Astrocyte of the spinal cord (primary cell): ENCODE data around the gene KLB.
"Not testable (repeated sequence)": the region's sequence is repeated elsewhere in the genome, so short reads cannot be mapped to it uniquely, and the experiment has no call there.

Source experiments
- DNase-seq: peaks from one replicate; pipeline ENCODE4 v3.0.0; 2011; ENCODE audit warnings: low read depth, low spot score
- H3K4me3 ChIP-seq: 2 replicates; pipeline ENCODE4 v1.5.1; 2011; ENCODE audit warnings: low read depth, mild to moderate bottlenecking, low read length, moderate library complexity
- CTCF ChIP-seq: IDR thresholded peaks from 2 replicates; pipeline ENCODE4 v1.5.1; 2012; ENCODE audit warnings: low read depth, mild to moderate bottlenecking, low read length, inconsistent platforms
- in situ Hi-C: cut with HindIII; loops from 2 replicates; pipeline ENCODE4 v1.10.0; 2017; ENCODE audit warnings: low sequenced_read_pairs

Gene KLB

DNA sequence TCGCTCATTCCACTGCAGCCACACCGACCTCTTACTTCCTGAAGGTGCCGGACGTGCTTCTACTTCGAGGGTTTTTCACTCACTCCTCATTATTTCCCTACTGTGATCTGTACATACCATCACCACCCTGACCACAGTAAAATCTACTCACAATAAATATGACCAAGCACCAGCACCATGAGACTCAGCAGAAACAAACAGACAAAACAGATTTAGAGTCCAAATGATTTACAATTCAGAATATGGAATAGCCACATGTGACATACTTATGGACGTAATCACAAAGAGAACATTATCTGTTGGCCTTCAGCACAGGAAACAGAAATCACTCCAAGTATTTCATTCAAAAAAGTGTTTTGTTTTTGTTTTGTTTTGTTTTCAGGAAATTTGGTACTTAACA, 16.1 kb upstream of the KLB start:
- no peak for TF ChIP-seq CTCF
- DNase-seq = no peak
- in situ Hi-C loops = no loop called here
- H3K4me3 ChIP-seq = no peak overlapping the region

DNA sequence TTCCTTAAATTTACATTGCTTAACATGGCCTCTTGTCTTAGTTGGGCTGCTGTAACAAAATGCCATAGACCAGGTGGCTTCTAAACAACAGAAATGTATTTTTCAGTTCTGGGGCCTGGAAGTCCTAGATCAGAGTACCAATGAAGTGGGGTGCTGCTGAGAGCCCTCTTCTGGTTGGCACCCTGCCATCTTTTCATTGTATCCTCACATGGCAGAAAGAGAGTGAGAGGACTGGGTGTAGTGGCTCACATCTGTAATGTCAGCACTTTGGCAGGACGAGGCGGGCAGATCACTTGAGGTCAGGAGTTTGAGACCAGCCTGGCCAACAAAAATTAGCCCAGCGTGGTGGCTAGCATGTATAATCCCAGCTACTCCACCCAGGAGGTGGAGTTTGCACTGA, 12.0 kb upstream of the KLB start:
- in situ Hi-C loops = no loop called here
- H3K4me3 ChIP-seq = no peak overlapping the region
- no peak for TF ChIP-seq CTCF
- DNase-seq = no peak

DNA sequence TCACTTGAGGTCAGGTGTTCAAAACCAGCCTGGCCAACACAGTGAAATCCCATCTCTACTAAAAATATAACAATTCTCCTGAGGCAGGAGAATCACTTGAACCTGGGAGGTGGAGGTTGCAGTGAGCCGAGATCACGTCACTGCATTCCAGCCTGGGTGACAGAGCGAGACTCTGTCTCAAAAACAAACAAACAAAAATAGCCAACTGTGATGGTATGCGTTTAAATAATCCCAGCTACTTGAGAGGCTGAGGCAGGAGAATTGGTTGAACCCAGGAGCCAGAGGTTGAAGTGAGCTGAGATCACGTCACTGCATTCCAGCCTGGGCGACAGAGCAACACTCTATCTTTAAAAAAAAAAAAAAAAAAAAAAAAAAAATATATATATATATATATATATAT, 5.1 kb upstream of the KLB start:
- in situ Hi-C loops, DNase-seq, H3K4me3 ChIP-seq: not testable (repeated sequence)

- TF ChIP-seq CTCF = no peak
- H3K4me3 ChIP-seq = no peak overlapping the region
- DNase-seq = no peak
- in situ Hi-C loops = no loop called here
Measured at GRCh38 chr4:39407584-39407885, 805 bp downstream of the KLB start.

DNA sequence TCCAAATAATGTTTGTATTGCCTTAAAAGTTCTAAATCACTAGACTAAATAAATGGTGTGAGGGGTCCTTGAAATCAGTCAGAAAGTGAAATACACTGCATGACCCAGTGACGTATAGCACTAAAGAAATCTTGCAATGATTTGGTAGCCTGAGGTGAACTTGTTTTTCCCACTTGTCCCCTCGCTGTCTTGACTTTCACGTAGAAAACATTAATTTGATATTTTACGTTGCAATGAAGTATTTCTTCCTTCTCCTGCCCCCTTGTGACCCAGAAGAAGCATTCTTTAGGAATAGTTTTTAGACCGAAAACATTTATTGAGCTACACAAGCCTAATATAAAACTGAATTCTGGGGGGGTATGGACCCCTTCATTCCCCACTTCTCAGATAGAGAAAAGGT, 3.7 kb downstream of the KLB start:
- no peak overlapping the region for H3K4me3 ChIP-seq
- in situ Hi-C loops = no loop called here
- no peak for DNase-seq
- TF ChIP-seq CTCF = peak; percentile 19

DNA sequence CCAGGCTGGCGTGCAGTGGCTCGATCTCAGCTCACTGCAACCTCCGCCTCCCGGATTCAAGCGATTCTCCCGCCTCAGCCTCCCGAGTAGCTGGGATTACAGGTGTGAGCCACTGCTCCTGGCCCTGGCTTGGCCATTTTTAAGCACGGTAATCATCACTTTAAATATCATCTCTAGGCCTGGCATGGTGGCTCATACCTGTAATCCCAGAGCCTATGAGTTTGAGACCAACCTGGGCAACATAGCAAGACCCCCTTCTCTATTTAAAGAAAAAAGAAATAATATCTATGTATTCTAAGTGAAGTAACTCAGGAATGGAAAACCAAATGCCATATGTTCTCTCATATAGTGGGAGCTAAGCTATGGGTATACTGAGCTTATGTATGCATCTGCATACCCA, 4.8 kb downstream of the KLB start:
- DNase-seq, H3K4me3 ChIP-seq, in situ Hi-C loops: not testable (repeated sequence)

- no peak for DNase-seq
- H3K4me3 ChIP-seq = no peak overlapping the region
- no peak for TF ChIP-seq CTCF
- in situ Hi-C loops = no loop called here
Measured at GRCh38 chr4:39415678-39416283, 9.1 kb downstream of the KLB start.

GRCh38 chr4:39422247-39422646, 15.5 kb downstream of the KLB start:
- H3K4me3 ChIP-seq = no peak overlapping the region
- in situ Hi-C loops = no loop called here
- no peak for DNase-seq
- no peak for TF ChIP-seq CTCF

DNA sequence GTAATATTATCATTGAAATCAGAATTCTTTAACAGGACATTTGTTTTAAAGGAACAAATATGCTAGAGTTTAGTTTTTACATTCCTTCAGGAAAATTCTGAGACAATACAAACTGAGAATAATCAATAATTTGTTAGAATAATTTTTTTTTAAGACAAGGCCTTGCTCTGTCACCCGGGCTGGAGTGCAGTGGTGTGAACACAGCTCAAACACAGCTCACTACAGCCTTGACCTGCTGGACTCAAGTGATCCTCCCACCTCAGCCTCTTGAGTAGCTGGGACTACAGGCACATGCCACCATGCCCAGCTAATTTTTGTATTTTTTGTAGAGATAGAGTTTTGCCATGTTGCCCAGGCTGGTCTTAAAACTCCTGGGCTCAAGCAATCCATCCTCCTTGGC, 18.6 kb downstream of the KLB start:
- in situ Hi-C loops, DNase-seq, H3K4me3 ChIP-seq: not testable (repeated sequence)
